GM13977 (cell line): ENCODE data around the gene NRXN2.
A peak's percentile ranks its signal among the peaks of the same experiment; 100 is the strongest.

ENCODE experiments used
- DNase-seq: peaks from one replicate; pipeline ENCODE4 v3.0.0; 2012; ENCODE audit warnings: low spot score
- CTCF ChIP-seq: IDR thresholded peaks from 2 replicates; pipeline ENCODE4 v1.5.1; 2012; ENCODE audit warnings: mild to moderate bottlenecking, control low read depth; ENCODE audit not compliant: insufficient read depth; ENCODE audit errors: extremely low read depth, missing control alignments
- in situ Hi-C: fragments of 300-500 bp; cut with MboI; formaldehyde crosslinking; loops from one replicate; pipeline ENCODE4 v1.12.0; 2022; ENCODE audit warnings: low sequenced_read_pairs, low pct_unique_long_range_greater_than_20kb, mixed read lengths, inconsistent platforms; ENCODE audit not compliant: unreplicated experiment

NRXN2 gene

GRCh38 chr11:64716473-64717267, 6.3 kb downstream of the NRXN2 start:
- DNase-seq = no peak
- in situ Hi-C loops = no loop called here

DNA sequence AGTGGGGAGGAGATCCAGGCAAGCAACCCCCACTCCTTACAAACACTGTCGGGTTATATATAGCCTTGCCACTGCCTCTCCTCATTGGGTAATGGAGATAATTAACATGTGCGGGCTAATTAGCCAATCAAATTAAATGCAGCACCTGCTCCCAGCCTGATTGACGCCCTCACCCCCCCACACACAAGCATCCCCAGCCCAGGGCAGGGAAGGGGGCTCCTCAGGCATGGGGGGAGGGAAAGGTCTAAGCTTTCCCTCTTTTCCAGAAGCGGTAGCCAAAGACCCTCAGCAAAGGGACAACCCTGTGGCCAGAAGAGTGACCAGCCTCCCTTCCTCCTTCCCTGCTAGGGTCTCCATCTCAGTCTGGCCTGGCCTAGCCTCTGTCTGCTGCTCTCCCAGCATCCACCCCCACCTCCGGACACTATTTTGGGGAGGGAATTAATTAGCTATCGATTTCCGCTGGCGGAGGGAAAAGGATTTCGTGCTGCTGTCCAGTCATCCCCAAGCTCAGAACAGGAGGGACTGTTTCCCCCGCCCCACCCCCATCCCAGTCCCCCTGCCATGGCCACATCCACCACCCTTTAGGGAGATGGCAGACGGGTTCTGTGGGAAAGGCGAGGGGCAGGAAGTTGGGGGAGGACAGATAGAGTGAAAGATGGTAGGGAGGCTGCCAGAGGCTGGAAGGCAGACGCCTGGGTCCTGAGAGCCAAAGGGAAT, 7.1 kb downstream of the NRXN2 start:
- no peak for TF ChIP-seq CTCF
- DNase-seq = no peak
- in situ Hi-C loops = no loop called here

More at GRCh38 chr11:64716473-64717267, 6.3 kb downstream of the NRXN2 start:
- TF ChIP-seq CTCF = no peak

DNA sequence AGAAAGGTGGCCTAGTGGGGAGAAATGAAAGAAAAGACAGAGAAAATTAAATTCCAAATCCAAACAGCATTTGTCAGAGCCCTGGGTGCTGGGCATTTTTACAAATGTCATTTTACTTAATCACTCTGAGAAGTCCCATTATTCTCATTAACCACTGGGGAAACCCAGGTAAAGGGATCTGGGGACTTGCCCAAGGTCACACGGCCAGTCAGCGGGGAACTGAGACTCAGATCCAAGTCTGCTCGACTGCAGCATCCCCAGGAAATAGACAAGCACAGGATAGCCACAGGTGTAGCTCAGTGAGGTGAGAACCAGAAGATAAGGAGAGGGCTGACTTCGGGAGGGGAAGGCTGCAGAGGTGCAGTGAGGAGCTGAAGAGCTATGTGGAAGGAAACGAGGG, 7.9 kb downstream of the NRXN2 start:
- in situ Hi-C loops = no loop called here
- DNase-seq = no peak
- no peak for TF ChIP-seq CTCF

- in situ Hi-C loops = no loop called here
- no peak for DNase-seq
- TF ChIP-seq CTCF = no peak
Measured at GRCh38 chr11:64714666-64715065, 8.3 kb downstream of the NRXN2 start.

GRCh38 chr11:64713781-64714363, 9.1 kb downstream of the NRXN2 start:
- no peak for DNase-seq
- in situ Hi-C loops = no loop called here
- TF ChIP-seq CTCF = no peak

DNA sequence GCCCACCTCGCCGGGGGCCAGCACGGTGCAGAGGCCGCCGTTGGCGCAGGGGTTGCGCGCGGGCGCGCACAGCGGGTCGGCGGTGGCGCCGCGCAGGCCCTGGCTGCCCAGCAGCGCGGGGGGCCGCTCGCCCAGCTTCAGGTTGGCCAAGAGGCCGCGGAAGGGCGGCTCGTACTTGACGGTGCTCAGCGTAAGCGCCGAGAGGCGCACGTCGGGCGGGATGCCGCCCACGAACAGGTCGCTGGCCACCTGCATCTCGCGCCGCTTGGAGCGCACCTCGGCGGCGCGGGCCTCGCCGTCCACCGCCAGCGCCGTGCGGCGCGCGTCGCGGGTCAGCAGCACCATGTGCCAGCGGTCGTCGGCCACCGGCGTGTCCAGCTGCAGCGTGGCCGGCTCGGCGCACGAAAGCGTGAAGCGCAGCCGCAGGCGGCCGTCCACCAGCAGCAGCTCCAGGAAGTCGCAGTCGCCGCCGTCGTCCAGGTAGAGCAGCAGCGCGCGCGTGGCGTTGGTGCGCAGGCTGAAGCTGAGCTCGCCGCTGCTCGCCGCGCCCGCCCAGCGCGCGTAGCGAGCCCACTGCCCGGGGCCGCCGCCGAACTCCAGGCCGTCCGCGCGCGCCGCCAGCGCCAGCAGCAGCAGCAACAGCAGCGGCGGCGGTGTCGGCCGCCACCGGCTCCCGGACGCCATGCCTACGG, 9.8 kb downstream of the NRXN2 start:
- TF ChIP-seq CTCF = no peak
- DNase-seq = peak; percentile 62
- in situ Hi-C loops = no loop called here
